Kasumi-1 (cell line): Measurements from ENCODE around the gene OPN3.

Experiments
- DNase-seq, 2 experiments: peaks; one replicate each; lab custom pipeline; 2025; lab: John Stamatoyannopoulos, UW

Gene OPN3

GRCh38 chr1:241646201-241646600, 6.0 kb upstream of the OPN3 start:
- no peak for DNase-seq

- DNase-seq, result no peak
Measured at GRCh38 chr1:241645199-241645598, 5.0 kb upstream of the OPN3 start.

- DNase-seq, result no peak
Measured at GRCh38 chr1:241644259-241644658, 4.1 kb upstream of the OPN3 start.

- DNase-seq, result no peak
Measured at GRCh38 chr1:241642593-241642944, 2.4 kb upstream of the OPN3 start.

- DNase-seq, result no peak
Measured at GRCh38 chr1:241641773-241642592, 1.8 kb upstream of the OPN3 start.

GRCh38 chr1:241640867-241641622, 876 bp upstream of the OPN3 start:
- no peak for DNase-seq

- peak; percentile 46 to 53 for DNase-seq
Measured at GRCh38 chr1:241639623-241640148, 483 bp downstream of the OPN3 start.

GRCh38 chr1:241638909-241639622, 1.1 kb downstream of the OPN3 start:
- peak; percentile 34 to 38 for DNase-seq

GRCh38 chr1:241638099-241638682, 2.0 kb downstream of the OPN3 start:
- DNase-seq, result peak; percentile 5 to 8

- DNase-seq, result peak; percentile 13 to 38
Measured at GRCh38 chr1:241637604-241638003, 2.6 kb downstream of the OPN3 start.

- DNase-seq, result no peak
Measured at GRCh38 chr1:241637046-241637590, 3.1 kb downstream of the OPN3 start.

- no peak for DNase-seq
Measured at GRCh38 chr1:241636291-241636690, 3.9 kb downstream of the OPN3 start.

GRCh38 chr1:241635556-241636152, 4.5 kb downstream of the OPN3 start:
- DNase-seq, result no peak

- DNase-seq, result no peak
Measured at GRCh38 chr1:241632987-241633386, 7.2 kb downstream of the OPN3 start.

GRCh38 chr1:241631674-241632073, 8.5 kb downstream of the OPN3 start:
- no peak for DNase-seq

GRCh38 chr1:241630899-241631298, 9.3 kb downstream of the OPN3 start:
- DNase-seq, result no peak

- no peak for DNase-seq
Measured at GRCh38 chr1:241630476-241630875, 9.7 kb downstream of the OPN3 start.

GRCh38 chr1:241630005-241630404, 10.2 kb downstream of the OPN3 start:
- no peak for DNase-seq

- peak; percentile 50 to 85 for DNase-seq
Measured at GRCh38 chr1:241627453-241628259, 12.5 kb downstream of the OPN3 start.

- no peak for DNase-seq
Measured at GRCh38 chr1:241624935-241625334, 15.2 kb downstream of the OPN3 start.

- no peak for DNase-seq
Measured at GRCh38 chr1:241622669-241623068, 17.5 kb downstream of the OPN3 start.
